GM12892 (cell line): Measurements from ENCODE around the gene BTNL2.

Experiments
- POLR2A ChIP-seq: IDR thresholded peaks from 2 replicates; pipeline ENCODE4 v1.6.1; 2011; ENCODE audit warnings: low read depth, low read length, control low read depth
- POLR2AphosphoS5 ChIP-seq: IDR thresholded peaks from 2 replicates; pipeline ENCODE4 v1.6.1; 2011; ENCODE audit warnings: low read depth, low read length, control low read depth

- TF ChIP-seq POLR2A: no peak
- no peak for TF ChIP-seq POLR2AphosphoS5
Measured at GRCh38 chr6:32424589-32425300, 17.8 kb upstream of the BTNL2 start.
